ENCODE data around the gene PLEKHN1.
A peak's percentile ranks its signal among the peaks of the same experiment; 100 is the strongest.

Gene PLEKHN1, protein sequence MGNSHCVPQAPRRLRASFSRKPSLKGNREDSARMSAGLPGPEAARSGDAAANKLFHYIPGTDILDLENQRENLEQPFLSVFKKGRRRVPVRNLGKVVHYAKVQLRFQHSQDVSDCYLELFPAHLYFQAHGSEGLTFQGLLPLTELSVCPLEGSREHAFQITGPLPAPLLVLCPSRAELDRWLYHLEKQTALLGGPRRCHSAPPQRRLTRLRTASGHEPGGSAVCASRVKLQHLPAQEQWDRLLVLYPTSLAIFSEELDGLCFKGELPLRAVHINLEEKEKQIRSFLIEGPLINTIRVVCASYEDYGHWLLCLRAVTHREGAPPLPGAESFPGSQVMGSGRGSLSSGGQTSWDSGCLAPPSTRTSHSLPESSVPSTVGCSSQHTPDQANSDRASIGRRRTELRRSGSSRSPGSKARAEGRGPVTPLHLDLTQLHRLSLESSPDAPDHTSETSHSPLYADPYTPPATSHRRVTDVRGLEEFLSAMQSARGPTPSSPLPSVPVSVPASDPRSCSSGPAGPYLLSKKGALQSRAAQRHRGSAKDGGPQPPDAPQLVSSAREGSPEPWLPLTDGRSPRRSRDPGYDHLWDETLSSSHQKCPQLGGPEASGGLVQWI

DNA sequence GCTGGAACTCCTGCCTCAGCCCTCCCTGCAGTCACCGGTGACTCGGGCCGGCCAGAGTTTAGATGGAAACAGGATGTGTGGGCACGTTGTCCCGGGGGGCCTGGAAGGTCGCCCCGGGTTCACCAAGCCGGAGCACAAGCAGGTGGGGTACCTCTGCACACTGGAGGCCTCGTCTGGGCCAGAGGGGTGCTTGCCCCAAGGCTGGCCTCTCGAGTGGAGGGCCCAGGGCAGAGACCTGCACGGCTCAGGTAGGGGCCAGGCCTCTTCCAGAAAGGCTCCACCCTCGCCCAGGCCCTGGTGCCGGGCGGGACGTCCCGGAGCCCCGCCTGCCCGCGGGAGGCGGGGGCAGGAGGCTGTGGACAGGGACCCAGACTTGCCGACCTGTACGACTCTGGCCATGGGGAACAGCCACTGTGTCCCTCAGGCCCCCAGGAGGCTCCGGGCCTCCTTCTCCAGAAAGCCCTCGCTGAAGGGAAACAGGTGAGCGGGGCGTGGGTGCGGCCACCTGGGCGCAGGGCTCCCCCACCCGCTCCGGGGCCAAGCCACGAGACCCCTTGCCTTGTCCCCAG lies at the start of gene PLEKHN1:
Gene PLEKHN1, plus strand, starts transcription at position 348 of the 569 bp plus-strand sequence. Its CDS starts 50 bp downstream, at position 398.
- no peak for DNase-seq

DNA sequence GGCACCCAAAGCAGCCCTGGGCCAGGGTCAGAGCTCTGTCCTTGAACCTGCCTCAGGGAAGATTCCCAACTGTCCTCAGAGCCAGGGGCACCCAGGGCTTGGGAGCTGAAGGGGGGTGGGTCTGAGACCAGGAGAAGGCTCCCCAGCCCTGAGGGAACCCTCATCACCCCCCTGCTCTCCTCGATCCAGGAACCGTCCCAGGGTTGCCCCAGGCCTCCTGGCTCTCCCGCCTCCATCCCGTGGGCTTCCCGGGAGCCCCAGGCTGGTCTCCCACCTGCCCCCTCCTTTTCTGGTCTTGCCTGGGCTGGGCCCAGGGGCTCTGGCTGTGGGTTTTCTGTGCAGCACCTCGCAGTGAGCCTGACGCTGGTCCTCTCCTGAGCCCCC lies 49.2 kb upstream of the PLEKHN1 start:
- no peak for DNase-seq

DNA sequence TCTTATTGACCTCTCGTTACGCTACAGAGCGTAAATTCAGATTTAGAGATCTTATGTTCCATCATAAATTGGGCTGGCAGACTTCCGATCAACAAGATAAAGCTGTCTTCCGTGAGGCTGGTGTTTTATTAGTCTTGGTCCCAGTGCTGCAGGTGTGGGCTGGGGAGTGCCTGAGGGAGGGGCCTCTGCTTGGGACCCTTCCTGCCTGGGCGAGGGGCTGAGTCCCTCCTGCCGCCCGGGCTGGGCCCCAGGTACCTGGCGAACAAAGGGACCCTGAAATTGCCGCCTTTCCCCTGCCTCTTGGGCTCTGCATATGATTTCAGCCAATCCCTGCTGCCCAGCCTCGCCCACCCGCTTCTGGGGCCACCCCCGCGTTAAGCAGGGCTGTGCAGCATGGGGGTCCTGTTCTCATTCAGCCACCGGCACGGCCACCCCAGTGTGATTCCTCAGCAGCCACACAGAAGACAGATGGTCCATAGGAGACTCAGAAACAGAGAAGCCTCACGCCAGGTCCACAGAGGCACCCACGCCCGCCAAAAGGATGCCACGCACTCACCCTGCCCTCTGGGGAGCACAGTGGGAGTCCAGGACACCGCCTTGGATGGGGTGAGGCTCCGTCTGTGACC lies 48.7 kb upstream of the PLEKHN1 start:
- no peak for DNase-seq

DNA sequence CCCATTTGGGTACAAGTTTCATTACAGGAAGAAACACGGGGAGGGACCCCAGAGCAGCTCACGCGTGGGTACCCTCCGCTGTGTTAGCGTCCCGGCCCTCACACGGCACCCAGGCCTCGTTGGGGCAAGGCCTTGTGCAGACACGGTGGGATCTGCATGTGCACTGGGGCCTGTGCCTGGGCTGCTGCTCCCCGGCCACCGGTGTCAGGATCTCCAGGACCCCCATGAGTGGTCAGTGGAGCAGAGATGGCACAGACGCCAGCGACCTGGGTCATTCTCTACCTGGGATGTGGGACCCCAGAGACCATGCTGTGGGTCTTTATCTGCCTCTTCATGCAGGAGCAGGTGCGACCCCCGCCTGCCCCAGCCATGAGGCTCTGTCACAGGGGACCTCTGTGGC lies 47.9 kb upstream of the PLEKHN1 start:
- no peak for DNase-seq

DNA sequence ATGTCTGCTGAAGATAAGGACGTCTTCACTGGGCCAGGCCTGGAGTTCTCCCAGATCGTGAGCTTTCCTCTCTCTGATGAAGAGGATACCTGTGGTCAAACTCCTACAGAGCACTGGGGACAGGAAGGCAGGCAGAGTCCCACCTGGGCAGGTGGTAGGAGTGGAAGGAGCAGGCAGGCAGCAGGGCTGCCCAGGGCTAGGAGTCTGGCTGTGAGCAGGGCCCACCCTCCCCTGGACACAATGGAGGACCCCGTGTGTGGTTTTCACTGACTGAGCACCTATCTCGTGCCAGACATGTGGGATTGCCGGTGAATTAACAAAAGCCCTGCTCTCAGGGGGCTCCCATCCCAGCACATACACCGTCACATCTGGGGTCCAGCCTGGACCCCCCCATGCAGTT lies 47.4 kb upstream of the PLEKHN1 start:
- DNase-seq = no peak

DNA sequence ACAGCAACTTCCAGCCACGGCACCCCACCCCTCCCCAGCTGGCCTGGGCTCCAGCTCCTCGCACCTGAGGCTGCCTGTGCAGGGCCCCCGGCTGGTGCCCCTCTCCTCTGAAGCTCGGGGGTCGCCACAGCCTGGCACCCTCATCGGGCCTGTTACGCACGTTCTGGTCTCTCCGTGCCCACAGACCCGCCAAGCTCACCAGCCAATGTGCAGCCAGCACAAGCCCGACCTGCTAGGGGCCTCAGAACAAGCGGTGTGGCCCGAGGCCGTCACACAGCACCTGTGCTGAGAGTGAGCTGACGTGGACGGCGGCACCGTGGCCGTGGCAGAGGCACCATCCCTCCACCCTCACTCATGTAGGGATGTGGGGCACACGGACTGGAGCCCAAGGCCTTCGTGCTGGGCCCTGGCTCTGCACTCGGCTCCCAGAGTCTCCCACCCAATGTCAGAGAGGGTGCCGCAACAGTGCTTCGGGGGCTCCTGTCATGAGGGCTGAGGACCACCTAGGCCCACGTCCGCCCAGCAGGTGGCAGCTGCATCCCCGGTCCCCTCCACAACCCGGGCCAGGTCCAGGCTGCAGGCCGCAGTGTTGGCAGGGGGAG lies 46.9 kb upstream of the PLEKHN1 start:
- no peak for DNase-seq

DNA sequence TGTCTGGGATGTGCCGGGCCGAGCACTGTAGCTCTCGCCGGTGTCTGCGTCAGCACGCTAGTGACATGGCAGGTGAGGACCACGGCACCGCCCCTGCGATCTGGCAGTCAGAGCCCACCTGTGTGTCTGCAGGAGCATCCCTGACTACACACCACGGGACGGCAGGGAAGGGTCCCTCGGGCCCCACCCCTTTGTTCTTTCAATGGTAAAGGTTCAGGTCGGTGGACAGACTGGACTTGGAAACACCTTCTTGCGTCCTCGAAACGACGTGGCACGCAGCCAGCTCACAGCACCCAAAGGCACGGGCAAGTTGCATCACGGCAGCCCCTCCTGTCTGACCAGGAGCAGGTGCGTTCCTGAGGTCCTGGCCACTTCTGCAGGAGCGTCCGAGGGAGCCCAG lies 46.3 kb upstream of the PLEKHN1 start:
- DNase-seq = no peak

DNA sequence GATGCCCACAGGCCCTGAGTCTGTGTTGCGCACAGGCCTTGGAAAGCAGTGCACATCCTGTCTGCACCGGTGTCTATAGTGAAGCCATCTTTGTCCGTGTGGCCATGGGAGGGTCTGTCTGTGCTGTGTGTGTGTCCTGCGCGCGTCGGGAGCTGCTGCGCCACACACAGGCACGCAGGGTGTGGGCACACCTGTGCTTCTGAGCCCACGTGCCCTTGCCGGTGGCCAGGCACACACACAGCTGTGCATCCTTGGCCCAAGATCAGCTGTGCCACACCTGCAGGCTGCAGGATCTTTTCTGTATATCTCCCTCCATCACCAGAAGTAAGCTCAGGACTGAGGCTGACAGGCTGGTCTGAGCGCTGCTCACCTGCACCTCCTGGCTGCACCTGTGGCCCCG lies 45.8 kb upstream of the PLEKHN1 start:
- no peak for DNase-seq

DNA sequence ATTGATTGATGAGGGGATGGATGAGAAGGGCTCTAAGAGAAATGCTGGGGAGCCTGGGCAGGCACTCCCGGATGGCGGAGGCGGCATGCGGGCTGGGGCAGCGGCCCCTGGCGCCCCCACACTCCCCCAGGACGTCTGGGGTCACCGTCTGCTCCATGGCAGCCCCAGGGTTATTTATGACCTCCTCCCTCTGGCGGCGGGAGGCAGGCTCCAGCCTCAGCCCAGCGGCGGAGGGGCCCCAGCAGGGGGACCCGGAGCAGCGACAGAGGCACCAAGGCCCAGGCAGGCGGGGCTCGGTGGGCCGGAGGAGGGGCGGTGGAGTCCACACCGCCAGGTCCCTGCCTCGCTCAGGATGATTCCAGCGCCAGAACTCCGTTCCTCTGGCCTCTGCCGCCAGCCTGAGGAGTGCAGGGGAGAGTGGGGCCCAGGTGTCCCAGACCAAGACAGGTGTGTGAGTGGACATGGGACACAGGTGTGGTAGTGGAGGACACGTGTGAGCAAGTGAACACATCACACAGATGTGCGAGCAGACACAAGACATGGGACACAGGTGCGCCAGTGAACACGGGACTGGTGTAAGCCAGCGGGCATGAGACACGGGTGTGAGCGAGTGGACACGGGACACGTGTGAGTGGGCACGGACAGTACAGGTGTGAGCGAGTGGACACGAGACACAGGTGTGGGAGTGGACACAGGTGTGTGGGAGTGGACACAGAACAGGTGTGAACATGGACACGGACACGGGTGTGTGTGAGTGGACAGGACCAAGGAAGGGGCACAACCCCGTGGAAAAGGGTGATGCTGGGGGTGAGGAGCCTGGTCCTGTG lies 45.1 kb upstream of the PLEKHN1 start:
- peak; percentile 70 for DNase-seq

DNA sequence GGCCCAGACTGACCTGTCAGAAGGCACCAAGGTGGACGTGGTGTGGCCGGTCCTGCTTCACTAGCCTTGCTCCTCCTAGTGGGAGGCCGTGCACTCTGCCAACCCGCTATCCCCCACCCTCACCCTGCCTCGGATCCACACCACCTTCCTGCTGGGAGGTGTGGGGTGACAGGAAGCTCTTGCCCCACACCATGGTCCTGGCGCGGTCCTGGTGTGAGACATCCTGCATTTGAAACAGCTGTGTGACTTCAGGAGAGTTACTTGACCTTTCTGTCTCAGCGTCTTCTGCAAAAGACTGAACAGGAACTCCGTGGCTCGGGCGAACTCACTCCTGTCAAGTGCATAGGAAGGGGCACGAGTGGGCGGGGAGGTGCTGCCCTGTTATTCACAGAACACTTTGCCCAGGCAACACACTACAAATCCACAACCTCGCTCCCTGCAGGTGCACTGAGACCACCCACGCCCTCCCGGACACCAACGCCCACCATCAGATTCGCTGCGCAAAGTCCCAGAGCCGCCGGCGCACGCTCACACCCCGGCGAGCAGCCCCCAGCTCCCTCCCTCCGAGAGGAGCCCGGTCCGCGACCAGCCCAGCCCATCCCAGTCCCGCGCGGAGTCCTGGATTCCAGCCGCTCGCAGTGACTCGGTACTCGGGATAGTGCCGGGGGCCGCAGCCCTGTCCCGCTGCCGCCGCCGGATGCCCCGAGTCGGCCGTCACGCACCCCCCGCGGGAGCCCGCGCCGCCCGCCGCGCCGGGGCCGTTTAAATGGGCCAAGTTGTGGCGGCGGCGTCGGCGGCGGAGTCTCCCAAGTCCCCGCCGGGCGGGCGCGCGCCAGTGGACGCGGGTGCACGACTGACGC lies 42.9 kb upstream of the PLEKHN1 start, which contains the start of gene SAMD11:
Gene SAMD11, plus strand, starts transcription at position 793 of the 860 bp plus-strand sequence. CDS start 509 bp downstream, outside the sequence.
- peak; percentile 77 for DNase-seq

DNA sequence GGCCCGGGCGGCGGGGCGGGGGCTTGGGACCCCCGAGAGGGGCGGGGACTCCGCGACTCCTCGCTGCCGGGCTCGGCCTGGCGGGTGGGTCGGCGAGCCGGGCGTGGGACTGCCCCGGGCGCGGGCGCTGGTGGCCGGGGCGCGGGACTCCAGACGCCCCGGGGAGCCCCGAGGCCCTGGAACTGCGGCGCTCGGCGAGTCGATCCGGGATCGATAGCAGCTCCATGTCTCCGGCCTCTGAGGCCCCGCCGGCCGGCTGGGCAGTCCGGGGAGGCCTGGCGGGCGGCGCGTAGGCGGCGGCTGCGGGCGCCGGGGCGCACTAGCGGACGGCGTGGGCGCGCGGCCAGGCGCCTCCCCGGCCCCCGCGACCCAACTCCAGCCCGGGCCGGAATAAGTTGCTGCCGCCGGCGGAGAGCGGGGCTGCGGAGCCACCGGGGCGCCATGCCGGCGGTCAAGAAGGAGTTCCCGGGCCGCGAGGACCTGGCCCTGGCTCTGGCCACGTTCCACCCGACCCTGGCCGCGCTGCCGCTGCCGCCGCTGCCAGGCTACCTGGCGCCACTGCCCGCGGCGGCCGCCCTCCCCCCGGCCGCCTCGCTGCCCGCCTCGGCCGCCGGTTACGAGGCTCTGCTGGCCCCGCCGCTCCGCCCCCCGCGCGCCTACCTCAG lies 42.2 kb upstream of the PLEKHN1 start:
- DNase-seq = no peak

DNA sequence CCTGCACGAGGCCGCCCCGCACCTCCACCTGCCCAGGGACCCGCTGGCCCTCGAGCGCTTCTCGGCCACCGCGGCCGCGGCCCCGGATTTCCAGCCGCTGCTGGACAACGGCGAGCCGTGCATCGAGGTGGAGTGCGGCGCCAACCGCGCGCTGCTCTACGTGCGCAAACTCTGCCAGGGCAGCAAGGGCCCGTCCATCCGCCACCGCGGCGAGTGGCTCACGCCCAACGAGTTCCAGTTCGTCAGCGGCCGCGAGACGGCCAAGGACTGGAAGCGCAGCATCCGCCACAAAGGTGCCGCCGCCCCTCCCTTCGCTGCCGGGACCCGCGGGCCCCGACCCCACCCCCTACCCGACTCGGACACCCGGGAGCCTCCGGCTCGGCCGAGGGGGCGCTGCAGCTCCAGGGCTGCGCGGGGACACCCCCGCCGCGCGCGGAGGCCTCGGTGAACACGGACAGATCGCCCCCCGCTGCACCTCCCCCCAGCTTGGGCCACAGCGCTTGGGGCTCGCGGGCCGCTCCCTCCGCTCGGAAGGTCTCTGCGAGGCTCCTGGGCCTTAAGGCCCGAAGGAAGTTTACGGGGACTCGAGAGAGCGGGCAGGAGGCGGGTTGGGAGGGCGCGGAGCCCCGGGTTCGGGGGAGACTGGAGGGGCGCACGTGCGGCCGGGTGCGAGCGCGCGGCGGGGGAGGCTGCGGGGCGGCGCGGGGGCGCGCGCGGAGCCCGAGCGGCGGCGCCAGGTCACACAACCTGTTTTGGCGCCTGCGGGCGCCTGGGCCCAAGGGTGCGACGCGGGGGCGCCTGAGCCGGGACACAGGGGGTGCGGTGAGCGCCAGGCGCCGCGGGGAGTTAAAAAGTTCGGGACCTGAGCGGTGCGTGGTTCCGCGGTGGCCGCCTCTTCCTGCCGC lies 41.4 kb upstream of the PLEKHN1 start:
- DNase-seq = peak; percentile 26

DNA sequence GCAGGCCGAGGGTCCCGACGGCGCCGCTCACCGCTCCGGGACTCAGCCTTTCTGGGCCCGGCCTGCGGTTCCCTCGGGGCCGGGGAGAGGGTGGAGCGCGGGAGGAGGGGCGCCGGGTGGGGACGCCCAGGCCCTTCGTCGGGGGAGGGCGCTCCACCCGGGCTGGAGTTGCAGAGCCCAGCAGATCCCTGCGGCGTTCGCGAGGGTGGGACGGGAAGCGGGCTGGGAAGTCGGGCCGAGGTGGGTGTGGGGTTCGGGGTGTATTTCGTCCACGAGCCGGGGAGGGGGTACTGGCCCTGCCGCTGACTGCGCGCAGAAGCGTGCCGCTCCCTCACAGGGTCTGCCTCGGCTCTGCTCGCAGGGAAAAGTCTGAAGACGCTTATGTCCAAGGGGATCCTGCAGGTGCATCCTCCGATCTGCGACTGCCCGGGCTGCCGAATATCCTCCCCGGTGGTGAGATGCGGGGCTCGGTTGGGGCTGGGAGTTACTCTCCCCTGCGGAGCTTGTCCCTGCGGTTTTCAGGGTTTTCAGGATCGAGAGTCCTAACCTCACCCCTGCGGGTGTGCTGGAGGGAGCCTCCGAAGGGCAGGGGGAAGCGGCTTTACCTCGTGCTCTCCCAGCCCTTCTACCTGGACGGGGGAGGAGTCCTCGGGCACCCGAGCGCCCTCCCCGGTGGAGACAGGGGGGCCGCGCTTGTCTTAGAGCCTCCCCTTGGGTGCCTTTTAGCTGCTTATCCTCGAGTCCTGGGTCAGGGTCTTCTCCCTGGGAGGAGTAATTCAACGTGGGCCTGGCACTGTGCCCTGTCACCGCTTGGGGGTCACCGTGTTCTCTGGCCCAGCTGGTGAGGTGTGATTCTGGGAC lies 40.5 kb upstream of the PLEKHN1 start:
- peak; percentile 15 for DNase-seq

DNA sequence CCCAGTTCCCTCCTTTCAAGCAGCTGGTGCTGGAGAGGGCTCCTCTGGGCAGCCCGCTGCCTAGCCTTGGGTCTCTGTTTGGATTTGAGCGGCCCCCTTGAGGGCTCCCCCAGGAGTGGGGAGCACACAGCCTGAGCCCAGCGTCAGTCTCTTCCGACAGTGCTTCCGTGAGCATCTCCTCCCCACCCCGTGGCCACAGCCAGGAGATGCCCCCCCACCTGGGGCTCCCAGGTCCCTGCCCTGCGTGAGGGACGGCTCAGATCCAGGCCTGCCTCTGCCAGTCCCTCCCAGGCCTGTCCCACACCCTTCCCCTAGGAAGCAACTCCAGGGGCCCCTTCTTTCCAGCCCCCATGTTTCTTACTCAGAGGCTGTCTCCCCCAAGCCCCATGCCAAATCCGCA lies 39.0 kb upstream of the PLEKHN1 start:
- DNase-seq = no peak

DNA sequence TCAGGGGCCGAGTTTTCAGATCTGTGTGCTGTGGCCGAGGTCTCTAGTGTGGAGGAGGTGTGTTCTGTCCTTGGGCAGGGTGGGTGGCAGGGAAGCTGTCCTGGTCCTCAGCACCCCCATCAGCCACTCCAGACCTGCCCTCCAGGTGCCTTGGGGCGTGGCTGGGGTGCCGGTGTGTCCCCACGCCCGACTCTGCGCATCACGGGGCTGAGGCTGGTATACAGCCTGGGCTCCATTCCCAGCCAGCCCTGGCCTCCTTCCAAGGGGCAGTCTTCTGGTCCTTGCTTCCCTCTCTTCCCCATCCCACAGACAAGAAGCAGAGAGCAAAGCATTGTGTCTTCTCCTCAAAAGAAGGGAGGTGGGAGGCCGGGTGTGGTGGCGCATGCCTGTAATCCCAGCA lies 38.5 kb upstream of the PLEKHN1 start:
- DNase-seq = no peak

DNA sequence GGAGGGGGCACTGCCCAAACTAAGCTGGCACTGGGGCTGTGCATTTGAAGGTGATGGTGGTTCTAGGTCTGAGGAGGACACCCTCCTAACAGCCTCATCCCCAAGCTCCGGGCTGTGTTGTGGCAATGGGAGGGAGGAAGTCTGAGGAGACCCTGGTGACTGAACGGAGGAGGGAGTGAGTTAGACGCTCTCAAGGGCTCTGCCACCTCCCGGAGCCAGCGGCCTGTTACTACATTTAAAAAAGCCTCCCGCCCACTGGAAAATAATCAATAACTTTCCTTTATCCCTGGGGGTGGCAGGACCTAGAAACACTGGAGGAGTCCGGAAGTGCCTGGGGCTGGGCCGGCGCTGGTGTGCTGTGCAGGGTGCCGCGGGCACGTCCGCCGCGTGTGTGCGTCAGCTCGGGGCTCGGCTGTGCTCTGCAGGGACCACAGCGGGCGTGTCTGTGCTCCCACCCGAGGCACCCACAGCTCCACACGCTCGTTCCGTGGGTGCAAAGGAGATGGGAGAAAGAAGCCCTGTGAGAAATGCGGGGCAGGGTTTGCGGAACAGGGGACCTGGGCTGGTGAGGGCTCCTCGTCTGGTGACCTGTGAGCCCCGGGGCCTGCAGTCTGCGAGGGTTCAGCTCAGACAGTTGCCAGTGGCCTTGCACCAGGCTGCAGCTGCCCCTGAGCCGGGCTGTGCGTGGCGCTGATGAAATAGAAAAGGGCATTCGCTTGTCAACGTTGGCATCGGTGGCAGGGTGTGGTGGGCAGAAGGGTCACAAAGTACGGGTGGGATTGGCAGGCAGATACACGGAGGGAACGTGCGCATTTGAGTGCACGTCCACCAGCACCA lies 37.2 kb upstream of the PLEKHN1 start:
- DNase-seq = no peak
